Pancreas (tissue), 10 donors: ENCODE data around the gene BORCS5. TPM values are rescaled to one million over a fixed set of nuclear protein-coding genes. Genes with fewer than 3 reads are reported as not detected.
A peak's percentile ranks its signal among the peaks of the same experiment; 100 is the strongest.

Source experiments
- ATAC-seq, 4 donors: fragments of 200-7000 bp; cut with Tn5 transposase; one replicate each; pipeline versions ENCODE4 v1.8.0 to v1.9.1; 2020; ENCODE audit warnings: mild to moderate bottlenecking in 4 of 4, moderate library complexity in 4 of 4
- DNase-seq, 6 donors: peaks; one replicate each; pipeline ENCODE4 v3.0.0-alpha.2; 2020
- FAIRE-seq: peaks from 2 replicates; lab custom pipeline; 2012; peaks lifted over from hg19 to GRCh38; lab: Jason Lieb, UNC
- H3K27ac ChIP-seq, 4 donors: fragments of 200-600 bp; sonication (generic); 1 replicate in 3 of 4; 2 replicates in 1 of 4; pipeline versions ENCODE4 v1.5.0 to v1.8.0; 2020
- H3K27me3 ChIP-seq, 4 donors: fragments of 200-600 bp; one replicate each; pipeline ENCODE4 v1.8.0; 2021
- H3K36me3 ChIP-seq, 3 donors: fragments of 200-600 bp; sonication (generic) in 1 of 3; one replicate each; pipeline versions ENCODE4 v1.5.0 to v1.8.0; 2020 to 2021
- H3K4me1 ChIP-seq, 3 donors: fragments of 200-600 bp; one replicate each; pipeline ENCODE4 v1.8.0; 2021
- H3K4me3 ChIP-seq, 4 donors: fragments of 200-600 bp; sonication (generic) in 2 of 4; one replicate each; pipeline versions ENCODE4 v1.5.0 to v1.8.0; 2020 to 2021
- H3K9me3 ChIP-seq, 4 donors: fragments of 200-600 bp; one replicate each; pipeline ENCODE4 v1.8.0; 2021
- CTCF ChIP-seq, 4 donors: fragments of 200-600 bp; sonication (generic) in 3 of 4; IDR thresholded peaks; one replicate each; pipeline versions ENCODE4 v1.5.0 to v1.8.0; 2021; ENCODE audit warnings: antibody characterized with exemption in 4 of 4
- WGBS, 2 donors: extraction: QIAGEN DNeasy Blood & Tissue Kit; methylation state at CpG; one replicate each; pipeline ENCODE4 v1.1.7; 2013; 5-methylcytosine and 5-hydroxymethylcytosine counted together
- intact Hi-C, 3 donors: fragments of 100-400 bp; cut with DNase I; formaldehyde crosslinking; loops; one replicate each; pipeline versions ENCODE4 v1.11.1 to v1.14.2; 2022
- polyA plus RNA-seq, 2 donors: library from polyadenylated mRNA; stranded (reverse); fragments of 200-250 nt; gene quantifications; one replicate each; pipeline ENCODE4 v1.2.3, GENCODE V29; 2013
- total RNA-seq, 6 donors: library from RNA; stranded (reverse); fragmentation: NEBNext Ultra II Directional in 4 of 6; extraction: Animal tissue kit (Norgen Biotek cat#: 25700) in 4 of 6; gene quantifications; one replicate each; pipeline versions ENCODE4 v1.2.1 to v1.2.4, GENCODE V29; 2021 to 2023
- donor health status: healthy with polysubstance abuse.
- donor health status: DM: no; HTN: no; CAD: no; lungs with moderate emphysema.
- donor health status: DM: no; HTN: no; CAD: no.
- donor health status: control.
- donor health status: control.
- donor health status: Bipolar disorder and iron deficiency.
- donor health status: DM: yes; HTN: yes; CAD: no.
- donor health status: DM: no; HTN: no; CAD: no.
- donor health status: DM: no; HTN: no; CAD: no.
- donor health status: DM: yes; HTN: yes; CAD: no.

Gene BORCS5
- total and polyA plus RNA-seq, 8 donors = 3.7 to 10.9 (median 8.3) TPM

- H3K4me3 ChIP-seq = no peak overlapping the region
- H3K27me3 ChIP-seq = no peaks in the 10 kb centered on the region
- FAIRE-seq (no peak), DNase-seq (no peak), ATAC-seq (peak in 2 of 4 donors; percentile 27 to 51)
- no peaks in the 10 kb centered on the region for H3K36me3 ChIP-seq
- no peak overlapping the region for H3K27ac ChIP-seq
- no peak for TF ChIP-seq CTCF (IDR thresholded peaks at IDR 0.05)
- WGBS, 2 donors = 56 to 67% methylated on average over 4 of the region's 4 CpGs
- H3K4me1 ChIP-seq = peaks cover 0 to 4% (median 0%) of the 10 kb centered on the region in 3 donors
- intact Hi-C loops = loop anchor here in 2 of 3 donors (5.0 to 10.0 kb wide), 4 partner anchors 185 to 335 kb away; partner anchors contain the start of genes CDKN1B (in 1 of the 2) and DUSP16 (in 1 of the 2)
- no peaks in the 10 kb centered on the region for H3K9me3 ChIP-seq
Observed at GRCh38 chr12:12379831-12380730, 23.2 kb downstream of the BORCS5 start.

DNA sequence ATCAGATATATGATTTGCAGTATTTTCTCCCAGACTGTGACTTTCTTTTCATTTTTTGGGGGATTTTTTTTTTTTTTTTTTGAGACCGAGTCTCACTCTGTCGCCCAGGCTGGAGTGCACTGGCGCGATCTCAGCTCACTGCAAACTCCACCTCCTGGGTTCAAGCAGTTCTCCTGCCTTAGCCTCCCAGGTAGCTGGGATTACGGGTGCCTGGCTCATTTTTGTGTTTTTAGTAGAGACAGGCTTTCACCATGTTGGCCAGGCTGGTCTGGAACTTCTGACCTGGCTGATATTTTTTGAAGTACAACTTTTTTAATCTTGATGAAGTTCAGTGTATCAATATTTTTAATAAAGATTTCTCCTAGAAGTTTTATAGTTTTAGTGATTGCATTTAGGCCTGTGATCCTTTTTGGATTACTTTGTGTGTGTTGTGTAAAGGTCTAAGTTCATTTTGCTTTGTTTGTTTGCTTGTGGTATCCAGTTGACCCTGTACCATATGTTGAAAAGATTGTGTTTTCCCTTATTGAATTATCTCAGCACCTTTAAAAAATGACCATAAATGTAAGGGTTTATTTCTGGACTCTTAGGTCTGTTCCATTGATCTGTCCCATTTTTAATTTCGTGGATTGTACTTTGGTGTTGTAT is 24.2 kb downstream of the BORCS5 start:
- Histone ChIP-seq H3K4me3 (no peak overlapping the region), H3K27me3 (no peaks in the 10 kb centered on the region), H3K9me3 (no peaks in the 10 kb centered on the region), H3K36me3 (no peaks in the 10 kb centered on the region), H3K4me1 (peaks cover 0 to 4% (median 0%) of the 10 kb centered on the region in 3 donors), H3K27ac (no peak overlapping the region)
- intact Hi-C loops = no loop called here
- DNase-seq (no peak), ATAC-seq (no peak), FAIRE-seq (no peak)
- 87 to 91% methylated on average over 6 of the region's 6 CpGs for WGBS, 2 donors
- no peak for TF ChIP-seq CTCF (IDR thresholded peaks at IDR 0.05)

DNA sequence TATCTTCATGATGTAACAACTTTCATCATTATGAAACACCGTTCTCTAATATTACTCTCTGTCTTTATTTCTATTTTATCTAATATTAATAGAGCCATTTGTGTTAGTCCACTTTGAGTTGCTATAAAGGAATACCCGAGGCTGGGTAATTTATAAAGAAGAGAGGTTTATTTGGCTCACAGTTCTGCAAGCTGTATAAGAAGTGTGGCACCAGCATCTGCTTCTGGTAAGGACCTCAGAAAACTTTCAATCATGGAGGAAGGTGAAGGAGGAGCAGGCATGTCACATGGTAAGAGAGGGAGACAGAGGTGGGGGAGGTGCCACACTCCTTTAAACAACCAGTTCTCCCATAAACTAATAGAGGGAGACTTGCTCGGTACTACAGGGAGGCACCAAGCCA is 25.1 kb downstream of the BORCS5 start:
- intact Hi-C loops = no loop called here
- ATAC-seq (no peak), FAIRE-seq (no peak), DNase-seq (no peak)
- Histone ChIP-seq H3K4me1 (peaks cover 0 to 4% (median 0%) of the 10 kb centered on the region in 3 donors), H3K36me3 (no peaks in the 10 kb centered on the region), H3K27me3 (no peaks in the 10 kb centered on the region), H3K27ac (no peak overlapping the region), H3K4me3 (no peak overlapping the region), H3K9me3 (no peaks in the 10 kb centered on the region)
- WGBS, 2 donors = 97 to 98% methylated on average over 3 of the region's 3 CpGs
- TF ChIP-seq CTCF (IDR thresholded peaks at IDR 0.05) = no peak

- Histone ChIP-seq H3K4me1 (peaks cover 0 to 4% (median 0%) of the 10 kb centered on the region in 3 donors), H3K27ac (no peak overlapping the region), H3K27me3 (no peaks in the 10 kb centered on the region), H3K4me3 (no peak overlapping the region), H3K36me3 (no peaks in the 10 kb centered on the region), H3K9me3 (no peaks in the 10 kb centered on the region)
- no peak for TF ChIP-seq CTCF (IDR thresholded peaks at IDR 0.05)
- intact Hi-C loops = no loop called here
- DNase-seq (no peak), FAIRE-seq (no peak), ATAC-seq (peak in 2 of 4 donors; percentile 31 to 51)
- WGBS, 2 donors = 61 to 68% methylated on average over 7 of the region's 7 CpGs
Observed at GRCh38 chr12:12384571-12385340, 27.9 kb downstream of the BORCS5 start.
